ENCODE data around the gene OSBPL8. TPM values are rescaled to one million over a fixed set of nuclear protein-coding genes. Genes with fewer than 3 reads are reported as not detected.

Gene OSBPL8
- total and polyA plus RNA-seq, 9 of the 15 experiments (the other 6 are each of a cell fraction or from before 2014, with no cell fraction given): 17.4 to 82.7 (median 42.8) TPM

GRCh38 chr12:76529226-76529918 is 30.2 kb downstream of the OSBPL8 start (continued):
- no peak for TF ChIP-seq ZBTB17 (CRISPR knock-in tag; IDR thresholded peaks at IDR 0.05)
- no peak for TF ChIP-seq ZNF316 (IDR thresholded peaks at IDR 0.05)
- no peak for TF ChIP-seq USF1 (CRISPR knock-in tag; IDR thresholded peaks at IDR 0.05)
- TF ChIP-seq SMAD4 (CRISPR knock-in tag; conservative IDR thresholded peaks at IDR 0.05): no peak
- TF ChIP-seq ZNF511 (CRISPR knock-in tag; IDR thresholded peaks at IDR 0.05): no peak
- no peak for TF ChIP-seq HINFP (tag; conservative IDR thresholded peaks at IDR 0.05; ENCODE audit: low read depth)
- no peak for TF ChIP-seq SREBF2 (CRISPR knock-in tag; IDR thresholded peaks at IDR 0.05)
- TF ChIP-seq CEBPG (CRISPR knock-in tag; IDR thresholded peaks at IDR 0.05): no peak
- peak in 1 of 2 experiments; percentile 64; a peak in 2 of 4 replicates for TF ChIP-seq CEBPG (tag; conservative IDR thresholded peaks at IDR 0.05 in 1 of 2, IDR thresholded peaks at IDR 0.05 in 1 of 2)
- no peak for TF ChIP-seq E2F8 (IDR thresholded peaks at IDR 0.05; ENCODE audit: low read depth, partially characterized antibody)
- no peak for TF ChIP-seq XRCC5 (IDR thresholded peaks at IDR 0.05; ENCODE audit: low read depth, low read length)
- TF ChIP-seq FOS (IDR thresholded peaks at IDR 0.05; ENCODE audit: extremely low read depth, insufficient read length): no peak
- TF ChIP-seq THAP7 (CRISPR knock-in tag; IDR thresholded peaks at IDR 0.05): no peak
- TF ChIP-seq RREB1 (CRISPR knock-in tag; IDR thresholded peaks at IDR 0.05): no peak
- peak in 1 of 2 experiments; percentile 49; a peak in 1 of 4 replicates for TF ChIP-seq RCOR1 (IDR thresholded peaks at IDR 0.05; ENCODE audit: borderline replicate concordance in 1 of 2, low read depth in 2 of 2, low read length in 2 of 2)
